Measurements from ENCODE around the gene UQCR11.

DNA sequence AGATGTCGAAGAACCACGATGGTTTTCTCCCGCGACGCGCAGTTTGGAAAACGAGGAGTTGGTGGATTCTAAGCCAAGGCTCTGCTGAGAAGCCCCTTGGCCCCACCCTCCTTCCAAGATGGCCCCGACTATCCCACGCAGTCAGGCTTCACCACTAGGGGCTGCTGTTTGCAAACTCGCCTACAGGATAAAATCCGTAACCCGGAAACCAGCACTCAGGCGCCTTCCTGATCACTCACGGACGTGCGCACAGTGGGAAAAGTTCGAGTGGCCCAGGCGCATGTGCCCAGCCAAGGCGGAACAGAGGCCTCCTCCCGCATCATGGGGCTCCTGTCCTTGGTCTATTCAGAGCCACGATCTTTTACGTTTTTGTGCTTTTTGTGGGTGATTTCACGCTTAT lies 19.2 kb upstream of the UQCR11 start:
- TF ChIP-seq, protein P1, sequence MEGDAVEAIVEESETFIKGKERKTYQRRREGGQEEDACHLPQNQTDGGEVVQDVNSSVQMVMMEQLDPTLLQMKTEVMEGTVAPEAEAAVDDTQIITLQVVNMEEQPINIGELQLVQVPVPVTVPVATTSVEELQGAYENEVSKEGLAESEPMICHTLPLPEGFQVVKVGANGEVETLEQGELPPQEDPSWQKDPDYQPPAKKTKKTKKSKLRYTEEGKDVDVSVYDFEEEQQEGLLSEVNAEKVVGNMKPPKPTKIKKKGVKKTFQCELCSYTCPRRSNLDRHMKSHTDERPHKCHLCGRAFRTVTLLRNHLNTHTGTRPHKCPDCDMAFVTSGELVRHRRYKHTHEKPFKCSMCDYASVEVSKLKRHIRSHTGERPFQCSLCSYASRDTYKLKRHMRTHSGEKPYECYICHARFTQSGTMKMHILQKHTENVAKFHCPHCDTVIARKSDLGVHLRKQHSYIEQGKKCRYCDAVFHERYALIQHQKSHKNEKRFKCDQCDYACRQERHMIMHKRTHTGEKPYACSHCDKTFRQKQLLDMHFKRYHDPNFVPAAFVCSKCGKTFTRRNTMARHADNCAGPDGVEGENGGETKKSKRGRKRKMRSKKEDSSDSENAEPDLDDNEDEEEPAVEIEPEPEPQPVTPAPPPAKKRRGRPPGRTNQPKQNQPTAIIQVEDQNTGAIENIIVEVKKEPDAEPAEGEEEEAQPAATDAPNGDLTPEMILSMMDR (IDR thresholded peaks at IDR 0.05) = peak; percentile 10 to 44 (median 35)
- no peak for TF ChIP-seq POLR2A (IDR thresholded peaks at IDR 0.05)

Data from body of pancreas (tissue), 4 donors.